ENCODE measurements around the gene BCOR.

- TF ChIP-seq POLR2AphosphoS5 (IDR thresholded peaks at IDR 0.05) (no peak), CTCF (IDR thresholded peaks at IDR 0.05) (no peak), POLR2A (IDR thresholded peaks at IDR 0.05; ENCODE audit: low read depth) (no peak), EP300 (IDR thresholded peaks at IDR 0.05) (no peak)
Measured at GRCh38 chrX:40018041-40018440, 79.7 kb downstream of the BCOR start.

All from esophagus muscularis mucosa (tissue), 4 donors.